OCI-LY3 (cell line): ENCODE measurements around the gene ARHGAP26.
A peak's percentile ranks its signal among the peaks of the same experiment; 100 is the strongest.

Source experiments
- H2AFZ ChIP-seq: fragments of 200-600, 300-600 bp; shearing (Covaris generic); 2 replicates; pipeline ENCODE4 v1.6.0; 2014; ENCODE audit warnings: antibody characterized with exemption, low read depth, low read length
- H3K27ac ChIP-seq: fragments of 200-600, 300-600 bp; sonication (generic); 2 replicates; pipeline ENCODE4 v1.5.1; 2014; ENCODE audit warnings: mild to moderate bottlenecking, low read length, moderate library complexity, mixed read lengths
- H3K27me3 ChIP-seq: fragments of 200-600, 300-600 bp; sonication (generic); 2 replicates; pipeline ENCODE4 v1.6.1; 2014; ENCODE audit warnings: low read depth, low read length, mixed read lengths
- H3K36me3 ChIP-seq: fragments of 200-600, 300-600 bp; sonication (generic); replicated peaks from 2 replicates; pipeline ENCODE3; 2014; ENCODE audit warnings: low read depth, low read length, mixed read lengths
- H3K4me1 ChIP-seq: fragments of 300-600, 200-600 bp; sonication (generic); 2 replicates; pipeline ENCODE4 v1.6.1; 2014; ENCODE audit warnings: low read length, mixed read lengths
- H3K4me2 ChIP-seq: fragments of 200-600, 300-600 bp; sonication (generic); 2 replicates; pipeline ENCODE4 v1.6.1; 2014; ENCODE audit warnings: low read length, mixed read lengths
- H3K4me3 ChIP-seq: fragments of 300-600, 200-600 bp; sonication (generic); 2 replicates; pipeline ENCODE4 v1.5.1; 2014; ENCODE audit warnings: antibody characterized with exemption, mild to moderate bottlenecking, low read length, moderate library complexity
- H3K79me2 ChIP-seq: fragments of 300-600, 200-600 bp; shearing (Covaris generic); 2 replicates; pipeline ENCODE4 v1.6.1; 2014; ENCODE audit warnings: mild to moderate bottlenecking, low read length, mixed read lengths
- H3K9ac ChIP-seq: fragments of 300-600, 200-600 bp; shearing (Covaris generic); 2 replicates; pipeline ENCODE4 v1.6.0; 2014; ENCODE audit warnings: mild to moderate bottlenecking, low read length, moderate library complexity
- H3K9me3 ChIP-seq: fragments of 200-600, 300-600 bp; shearing (Covaris generic); 2 replicates; pipeline ENCODE4 v1.6.1; 2014; ENCODE audit warnings: low read length, mixed read lengths; ENCODE audit not compliant: insufficient read depth
- H4K20me1 ChIP-seq: fragments of 200-600, 300-600 bp; sonication (generic); 2 replicates; pipeline ENCODE4 v1.6.1; 2016; ENCODE audit warnings: low read length, mixed read lengths; ENCODE audit not compliant: insufficient read depth
- EZH2phosphoT487 ChIP-seq: fragments of 200-600 bp; shearing (Covaris generic); IDR thresholded peaks from 2 replicates; pipeline ENCODE4 v1.6.1; 2018; ENCODE audit warnings: antibody characterized with exemption, mixed run types, low read depth
- TF ChIP-seq, protein P1 (sequence below): fragments of 200-600, 300-600 bp; sonication (generic); IDR thresholded peaks from 2 replicates; pipeline ENCODE4 v1.5.1; 2014; ENCODE audit warnings: antibody characterized with exemption, low read length, low read depth

The ARHGAP26 gene

DNA sequence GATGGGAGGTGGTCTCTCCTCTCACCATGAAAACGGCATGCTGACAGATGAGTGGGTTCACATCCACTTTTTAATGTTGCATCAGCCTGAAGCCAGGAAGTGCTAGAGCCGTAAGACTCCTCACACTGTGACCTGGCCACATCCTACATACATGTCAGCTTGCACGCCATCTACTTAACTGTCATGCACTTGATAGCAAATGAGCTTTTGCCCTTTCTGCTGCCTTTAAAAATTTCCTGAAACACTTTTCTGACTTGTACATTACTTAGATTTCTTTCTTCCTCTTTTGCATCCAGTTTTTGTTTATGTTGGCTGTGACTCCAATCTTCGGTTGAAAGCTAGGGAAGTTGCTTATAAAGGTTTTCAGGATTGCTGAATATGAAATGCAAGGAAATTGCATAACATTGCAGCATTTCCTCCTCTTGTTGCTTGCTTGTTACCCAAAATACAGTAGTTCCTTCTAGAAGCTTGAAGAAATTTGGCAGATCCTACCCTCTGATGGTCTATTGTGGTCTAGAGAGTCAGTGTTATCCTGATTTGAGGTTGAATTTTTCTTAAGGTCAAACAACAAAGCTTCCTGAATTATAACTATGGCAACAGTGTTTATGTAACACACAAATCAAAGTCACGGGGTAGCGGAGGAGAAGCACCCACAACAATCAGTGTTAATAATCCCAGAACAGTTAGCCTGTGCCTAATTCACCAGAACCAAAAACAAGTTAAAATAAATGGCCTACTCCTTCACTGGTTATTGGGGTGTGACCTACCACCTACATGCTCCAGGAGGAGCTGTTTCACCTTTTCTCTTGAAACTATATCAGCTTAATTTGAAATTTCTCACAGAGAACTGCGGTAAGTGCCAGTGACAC lies 232.5 kb downstream of the ARHGAP26 start:
- no peaks in the 10 kb centered on the region for H3K27me3 ChIP-seq
- H2AFZ ChIP-seq: peak overlapping the region; percentile 16
- peak overlapping the region; percentile 55 for H3K9ac ChIP-seq
- no peaks in the 10 kb centered on the region for H3K9me3 ChIP-seq
- H3K4me3 ChIP-seq: peak overlapping the region; percentile 25; the same call in 1 of the 2 replicates
- H3K4me2 ChIP-seq: peak overlapping the region; percentile 64
- H3K36me3 ChIP-seq: no peaks in the 10 kb centered on the region
- H3K4me1 ChIP-seq: peaks cover 40% of the 10 kb centered on the region
- no peaks in the 10 kb centered on the region for H3K79me2 ChIP-seq
- peak overlapping the region; percentile 66 for H3K27ac ChIP-seq
- TF ChIP-seq, protein P1, sequence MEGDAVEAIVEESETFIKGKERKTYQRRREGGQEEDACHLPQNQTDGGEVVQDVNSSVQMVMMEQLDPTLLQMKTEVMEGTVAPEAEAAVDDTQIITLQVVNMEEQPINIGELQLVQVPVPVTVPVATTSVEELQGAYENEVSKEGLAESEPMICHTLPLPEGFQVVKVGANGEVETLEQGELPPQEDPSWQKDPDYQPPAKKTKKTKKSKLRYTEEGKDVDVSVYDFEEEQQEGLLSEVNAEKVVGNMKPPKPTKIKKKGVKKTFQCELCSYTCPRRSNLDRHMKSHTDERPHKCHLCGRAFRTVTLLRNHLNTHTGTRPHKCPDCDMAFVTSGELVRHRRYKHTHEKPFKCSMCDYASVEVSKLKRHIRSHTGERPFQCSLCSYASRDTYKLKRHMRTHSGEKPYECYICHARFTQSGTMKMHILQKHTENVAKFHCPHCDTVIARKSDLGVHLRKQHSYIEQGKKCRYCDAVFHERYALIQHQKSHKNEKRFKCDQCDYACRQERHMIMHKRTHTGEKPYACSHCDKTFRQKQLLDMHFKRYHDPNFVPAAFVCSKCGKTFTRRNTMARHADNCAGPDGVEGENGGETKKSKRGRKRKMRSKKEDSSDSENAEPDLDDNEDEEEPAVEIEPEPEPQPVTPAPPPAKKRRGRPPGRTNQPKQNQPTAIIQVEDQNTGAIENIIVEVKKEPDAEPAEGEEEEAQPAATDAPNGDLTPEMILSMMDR: peak; percentile 64
- TF ChIP-seq EZH2phosphoT487: no peak
- H4K20me1 ChIP-seq: no peaks in the 10 kb centered on the region

DNA sequence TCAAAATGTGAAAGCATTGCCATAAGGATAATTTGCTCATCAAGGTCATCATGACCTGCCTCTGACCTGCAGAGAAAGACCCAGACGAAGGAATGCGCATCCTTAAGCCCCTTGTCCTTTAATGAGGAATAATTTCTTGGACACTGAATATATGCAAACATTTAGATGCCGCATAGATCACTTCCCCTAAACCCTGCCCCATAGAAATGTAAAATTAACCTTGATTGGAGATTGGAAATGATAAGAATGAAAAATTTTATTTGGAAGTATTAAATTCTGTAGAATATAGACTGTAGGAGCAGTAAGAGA lies 233.1 kb downstream of the ARHGAP26 start:
- Histone ChIP-seq H3K9ac (no peak overlapping the region), H4K20me1 (no peaks in the 10 kb centered on the region), H3K9me3 (no peaks in the 10 kb centered on the region), H2AFZ (no peak overlapping the region), H3K4me3 (no peak overlapping the region), H3K79me2 (no peaks in the 10 kb centered on the region), H3K27me3 (no peaks in the 10 kb centered on the region), H3K4me2 (peak overlapping the region; percentile 64), H3K36me3 (no peaks in the 10 kb centered on the region), H3K4me1 (peaks cover 42% of the 10 kb centered on the region), H3K27ac (no peak overlapping the region)
- TF ChIP-seq, protein P1: no peak
- TF ChIP-seq EZH2phosphoT487: no peak

DNA sequence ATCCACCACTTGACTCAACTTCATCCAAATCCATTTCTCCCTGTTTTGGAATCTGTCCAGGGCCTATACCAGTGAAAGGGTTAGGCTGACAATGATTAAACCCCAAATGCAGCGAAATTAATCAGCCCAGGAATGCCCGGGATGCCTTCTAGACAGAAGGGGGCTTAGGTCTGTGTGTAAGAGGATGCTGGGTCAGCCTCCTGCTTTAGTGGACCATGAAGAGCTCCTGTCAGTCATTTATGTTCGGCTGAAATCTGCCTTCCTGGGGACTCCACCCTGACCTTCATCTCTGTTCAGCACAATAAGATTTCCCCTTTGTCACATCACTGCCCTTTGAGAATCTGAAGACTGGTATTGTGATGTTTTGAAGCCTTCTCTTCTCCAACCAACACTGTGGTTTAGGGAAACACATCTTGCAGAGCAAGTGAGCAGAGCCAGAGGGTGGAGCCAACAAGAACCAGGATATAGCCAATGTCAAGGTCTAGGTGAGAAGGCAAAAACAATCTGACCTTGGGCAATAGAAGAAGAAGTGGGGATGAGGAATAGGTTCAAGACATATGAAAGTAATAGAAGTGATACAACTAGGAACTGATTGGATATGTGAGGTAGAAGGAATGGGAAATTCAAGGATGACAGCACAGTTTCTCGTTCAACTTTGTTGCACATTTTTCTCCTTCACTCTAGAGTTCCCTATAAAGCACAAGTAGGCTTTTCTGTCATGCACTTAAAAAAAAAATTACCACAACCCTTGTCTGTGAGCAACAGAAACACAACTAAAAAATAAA lies 234.4 kb downstream of the ARHGAP26 start:
- Histone ChIP-seq H3K9ac (no peak overlapping the region), H3K27ac (no peak overlapping the region)

More for the DNA sequence above, 234.4 kb downstream of the ARHGAP26 start:
- Histone ChIP-seq H3K79me2 (no peaks in the 10 kb centered on the region), H3K4me1 (peaks cover 47% of the 10 kb centered on the region), H3K9me3 (no peaks in the 10 kb centered on the region), H3K4me2 (no peak overlapping the region), H2AFZ (no peak overlapping the region), H4K20me1 (no peaks in the 10 kb centered on the region), H3K27me3 (no peaks in the 10 kb centered on the region), H3K4me3 (no peak overlapping the region), H3K36me3 (no peaks in the 10 kb centered on the region)
- TF ChIP-seq EZH2phosphoT487: no peak
- TF ChIP-seq, protein P1: no peak
